ENCODE data around the gene OGN.

- TF ChIP-seq POLR2AphosphoS5 (IDR thresholded peaks at IDR 0.05; ENCODE audit: borderline replicate concordance, low read depth, low read length) = no peak
- no peak for TF ChIP-seq EZH2 (IDR thresholded peaks at IDR 0.05)
- TF ChIP-seq FOXP2 (optimal IDR thresholded peaks at IDR 0.05; ENCODE audit: control extremely low read depth, extremely low read length, insufficient read depth) = no peak
These were observed 36.3 kb upstream of the OGN start for GRCh38 chr9:92440751-92441046.
